Suprapubic skin (tissue), 4 donors: ENCODE measurements around the gene GOLGA5. TPM values are rescaled to one million over a fixed set of nuclear protein-coding genes. Genes with fewer than 3 reads are reported as not detected.
A peak's percentile ranks its signal among the peaks of the same experiment; 100 is the strongest.

ENCODE experiments used
- DNase-seq, 2 donors: peaks; one replicate each; pipeline ENCODE4 v3.0.0-alpha.2; 2019; ENCODE audit warnings: low spot score in 2 of 2
- H3K27ac ChIP-seq: fragments of 200-600 bp; sonication (generic); one replicate; pipeline ENCODE4 v1.5.1; 2019
- H3K27me3 ChIP-seq: fragments of 200-600 bp; sonication (generic); one replicate; pipeline ENCODE4 v1.5.1; 2019
- H3K36me3 ChIP-seq: fragments of 200-600 bp; sonication (generic); one replicate; pipeline ENCODE4 v1.5.1; 2019
- H3K4me1 ChIP-seq: fragments of 200-600 bp; sonication (generic); one replicate; pipeline ENCODE4 v1.5.1; 2019
- H3K4me3 ChIP-seq: fragments of 200-600 bp; sonication (generic); one replicate; pipeline ENCODE4 v1.5.1; 2019; ENCODE audit warnings: mild to moderate bottlenecking
- H3K9me3 ChIP-seq: fragments of 200-600 bp; sonication (generic); one replicate; pipeline ENCODE4 v1.5.1; 2019
- EP300 ChIP-seq: sonication (generic); formaldehyde crosslinking; IDR thresholded peaks from one replicate; pipeline ENCODE4 v1.6.1; 2017; ENCODE audit warnings: antibody characterized with exemption
- POLR2A ChIP-seq, 2 donors: fragments of 450-650 bp; IDR thresholded peaks; one replicate each; pipeline ENCODE4 v1.6.1; 2017; ENCODE audit warnings: antibody characterized with exemption in 2 of 2, mild to moderate bottlenecking in 2 of 2, moderate library complexity in 2 of 2
- POLR2AphosphoS5 ChIP-seq, 3 donors: sonication (generic); formaldehyde crosslinking; IDR thresholded peaks; one replicate each; pipeline ENCODE4 v1.6.1; 2017; ENCODE audit warnings: antibody characterized with exemption in 3 of 3
- WGBS: methylation state at CpG from one replicate; pipeline ENCODE4 v1.1.5; 2018; 5-methylcytosine and 5-hydroxymethylcytosine counted together
- total RNA-seq, 4 donors: library from RNA; depleted of rRNA; stranded (reverse); fragments of >200 nt; gene quantifications; one replicate each; pipeline ENCODE4 v1.1.0, GENCODE V29; 2016
- TF ChIP-seq, protein P1 (sequence below), 2 donors: fragments of 200-600 bp in 1 of 2; fragments of 450-650 bp in 1 of 2; sonication (generic) in 1 of 2; IDR thresholded peaks; one replicate each; pipeline ENCODE4 v1.5.1; 2016 to 2019; ENCODE audit warnings: antibody characterized with exemption in 2 of 2, mild to moderate bottlenecking in 1 of 2, moderate library complexity in 1 of 2

GOLGA5 gene
- total RNA-seq, 4 donors from 2014 or later, result 26.2 to 35.3 (median 30.8) TPM

DNA sequence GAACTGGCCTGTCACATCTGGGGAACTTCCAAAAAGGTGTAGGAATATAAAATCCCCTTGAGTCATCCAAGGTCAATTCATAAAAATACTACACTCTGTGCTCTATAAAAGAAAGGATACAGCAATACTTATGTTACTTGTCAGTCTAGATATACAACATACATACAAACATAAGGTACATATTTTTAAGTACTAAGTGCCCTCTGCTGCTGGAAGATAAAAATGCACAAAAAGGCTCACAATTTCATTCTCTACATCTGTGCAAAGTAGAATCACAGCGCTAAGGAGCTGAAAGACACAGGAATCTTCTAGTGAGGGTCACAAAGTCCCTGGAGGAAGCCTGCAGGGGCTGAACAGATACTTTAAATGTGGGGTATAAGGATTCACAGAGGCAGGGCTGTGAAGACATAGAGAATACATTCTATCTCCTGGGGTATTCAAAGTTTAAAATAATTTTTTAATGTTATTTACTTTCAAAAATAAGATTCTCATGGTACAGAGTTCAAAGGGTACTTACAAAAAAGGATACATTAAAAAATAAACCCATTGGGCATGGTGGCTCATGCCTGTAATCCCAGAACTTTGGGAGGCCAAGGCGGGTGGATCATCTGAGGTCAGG is 10.2 kb upstream of the GOLGA5 start:
- Histone ChIP-seq H3K9me3 (no peaks in the 10 kb centered on the region), H3K36me3 (no peaks in the 10 kb centered on the region), H3K4me1 (no peaks in the 10 kb centered on the region), H3K4me3 (no peak overlapping the region), H3K27ac (no peak overlapping the region), H3K27me3 (no peaks in the 10 kb centered on the region)
- WGBS, result 36% methylated on average over 2 of the region's 2 CpGs
- TF ChIP-seq, protein P1, sequence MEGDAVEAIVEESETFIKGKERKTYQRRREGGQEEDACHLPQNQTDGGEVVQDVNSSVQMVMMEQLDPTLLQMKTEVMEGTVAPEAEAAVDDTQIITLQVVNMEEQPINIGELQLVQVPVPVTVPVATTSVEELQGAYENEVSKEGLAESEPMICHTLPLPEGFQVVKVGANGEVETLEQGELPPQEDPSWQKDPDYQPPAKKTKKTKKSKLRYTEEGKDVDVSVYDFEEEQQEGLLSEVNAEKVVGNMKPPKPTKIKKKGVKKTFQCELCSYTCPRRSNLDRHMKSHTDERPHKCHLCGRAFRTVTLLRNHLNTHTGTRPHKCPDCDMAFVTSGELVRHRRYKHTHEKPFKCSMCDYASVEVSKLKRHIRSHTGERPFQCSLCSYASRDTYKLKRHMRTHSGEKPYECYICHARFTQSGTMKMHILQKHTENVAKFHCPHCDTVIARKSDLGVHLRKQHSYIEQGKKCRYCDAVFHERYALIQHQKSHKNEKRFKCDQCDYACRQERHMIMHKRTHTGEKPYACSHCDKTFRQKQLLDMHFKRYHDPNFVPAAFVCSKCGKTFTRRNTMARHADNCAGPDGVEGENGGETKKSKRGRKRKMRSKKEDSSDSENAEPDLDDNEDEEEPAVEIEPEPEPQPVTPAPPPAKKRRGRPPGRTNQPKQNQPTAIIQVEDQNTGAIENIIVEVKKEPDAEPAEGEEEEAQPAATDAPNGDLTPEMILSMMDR (IDR thresholded peaks at IDR 0.05), result peak; percentile 45 to 48
- no peak for TF ChIP-seq POLR2A (IDR thresholded peaks at IDR 0.05)
- no peak for DNase-seq

DNA sequence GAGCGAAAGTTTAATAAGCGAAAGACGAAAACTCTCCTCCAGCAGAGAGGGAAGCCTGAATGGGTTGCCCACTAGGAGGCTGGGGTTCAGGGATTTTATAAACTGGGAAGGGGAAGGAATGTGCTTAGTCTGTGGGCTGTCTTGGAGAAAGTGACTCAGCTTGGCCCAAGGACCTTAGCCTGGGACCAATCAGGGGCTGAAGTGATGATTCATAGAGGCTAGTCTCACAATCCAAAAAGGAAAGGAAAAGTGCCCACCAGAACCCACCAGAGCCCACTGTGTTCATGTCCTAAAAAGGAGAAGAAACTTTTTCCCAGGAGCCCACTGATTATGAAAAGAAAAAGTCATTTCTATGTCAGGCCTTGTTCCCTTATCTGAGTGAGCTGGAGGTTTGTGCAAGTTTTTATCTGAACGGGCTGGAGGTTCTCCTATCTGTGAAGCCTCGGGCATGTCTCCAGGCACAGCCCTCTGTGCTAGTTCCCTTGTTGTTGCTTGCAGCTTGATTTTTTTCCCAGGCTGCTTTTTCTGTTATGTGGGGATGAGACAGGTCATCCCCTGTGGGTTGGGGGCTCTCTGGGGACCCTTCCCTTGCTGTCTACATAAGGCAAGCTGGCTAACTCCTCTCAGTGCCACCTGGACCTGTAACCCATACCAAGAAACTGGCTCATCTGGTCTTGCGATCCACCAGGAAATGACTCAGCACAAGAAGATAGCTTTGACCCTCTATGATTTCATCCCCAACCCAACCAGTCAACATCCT is 8.3 kb upstream of the GOLGA5 start:
- DNase-seq, result no peak
- H3K4me1 ChIP-seq, result no peaks in the 10 kb centered on the region
- no peak overlapping the region for H3K27ac ChIP-seq
- no peak overlapping the region for H3K4me3 ChIP-seq
- H3K9me3 ChIP-seq, result peaks cover 8% of the 10 kb centered on the region
- TF ChIP-seq, protein P1 (IDR thresholded peaks at IDR 0.05), result no peak
- no peak for TF ChIP-seq EP300
- TF ChIP-seq POLR2AphosphoS5 (IDR thresholded peaks at IDR 0.05), result no peak
- TF ChIP-seq POLR2A (IDR thresholded peaks at IDR 0.05), result no peak
- H3K27me3 ChIP-seq, result no peaks in the 10 kb centered on the region
- H3K36me3 ChIP-seq, result no peaks in the 10 kb centered on the region
- 70% methylated on average over 6 of the region's 6 CpGs for WGBS

DNA sequence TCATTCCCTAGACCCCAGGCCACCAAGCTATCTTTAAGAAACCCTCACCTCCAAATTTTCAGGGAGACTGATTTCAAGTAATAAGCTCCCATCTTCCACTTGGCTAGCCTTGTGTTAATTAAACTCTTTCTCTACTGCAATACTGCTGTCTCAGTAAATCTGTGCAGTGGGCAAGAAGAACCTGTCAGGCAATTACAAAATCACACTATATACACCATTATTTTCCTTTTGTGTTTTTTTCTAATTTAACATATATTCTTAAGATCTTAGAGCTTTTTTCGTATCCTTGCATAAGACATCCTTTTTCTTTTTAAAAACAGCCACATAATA is 7.7 kb upstream of the GOLGA5 start:
- H3K27ac ChIP-seq, result no peak overlapping the region
- peaks cover 8% of the 10 kb centered on the region for H3K9me3 ChIP-seq
- no peak for TF ChIP-seq POLR2AphosphoS5 (IDR thresholded peaks at IDR 0.05)
- TF ChIP-seq, protein P1 (IDR thresholded peaks at IDR 0.05), result no peak
- no peak for TF ChIP-seq POLR2A (IDR thresholded peaks at IDR 0.05)
- no peak for TF ChIP-seq EP300
- H3K36me3 ChIP-seq, result no peaks in the 10 kb centered on the region
- no peak for DNase-seq
- H3K4me3 ChIP-seq, result no peak overlapping the region
- 87% methylated on average over 1 of the region's 1 CpG for WGBS
- no peaks in the 10 kb centered on the region for H3K27me3 ChIP-seq
- no peaks in the 10 kb centered on the region for H3K4me1 ChIP-seq

DNA sequence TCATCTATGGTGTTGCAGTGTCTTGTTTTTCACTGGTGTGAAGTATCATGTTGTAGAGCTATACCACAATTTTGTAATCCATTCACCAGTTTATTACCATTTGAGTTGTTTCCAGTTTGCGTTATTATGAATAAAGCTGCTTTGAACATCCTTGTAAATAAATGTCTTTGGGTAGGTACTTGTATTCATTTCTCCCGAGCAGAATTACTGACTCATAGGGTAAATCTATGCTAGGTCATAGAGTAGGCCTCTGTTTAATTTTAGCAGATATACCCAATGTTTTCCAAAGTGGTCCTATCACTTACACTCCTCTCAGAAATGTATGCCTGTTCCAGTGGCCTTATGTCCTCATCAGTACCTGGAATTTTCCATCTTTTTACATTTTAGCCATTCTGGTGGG is 6.6 kb upstream of the GOLGA5 start:
- no peak for TF ChIP-seq POLR2A (IDR thresholded peaks at IDR 0.05)
- no peak for TF ChIP-seq EP300
- no peak for TF ChIP-seq POLR2AphosphoS5 (IDR thresholded peaks at IDR 0.05)
- Histone ChIP-seq H3K36me3 (no peaks in the 10 kb centered on the region), H3K4me1 (no peaks in the 10 kb centered on the region), H3K4me3 (no peak overlapping the region), H3K27ac (no peak overlapping the region), H3K9me3 (peaks cover 8% of the 10 kb centered on the region), H3K27me3 (no peaks in the 10 kb centered on the region)
- DNase-seq, result no peak
- 95% methylated on average over 2 of the region's 2 CpGs for WGBS

DNA sequence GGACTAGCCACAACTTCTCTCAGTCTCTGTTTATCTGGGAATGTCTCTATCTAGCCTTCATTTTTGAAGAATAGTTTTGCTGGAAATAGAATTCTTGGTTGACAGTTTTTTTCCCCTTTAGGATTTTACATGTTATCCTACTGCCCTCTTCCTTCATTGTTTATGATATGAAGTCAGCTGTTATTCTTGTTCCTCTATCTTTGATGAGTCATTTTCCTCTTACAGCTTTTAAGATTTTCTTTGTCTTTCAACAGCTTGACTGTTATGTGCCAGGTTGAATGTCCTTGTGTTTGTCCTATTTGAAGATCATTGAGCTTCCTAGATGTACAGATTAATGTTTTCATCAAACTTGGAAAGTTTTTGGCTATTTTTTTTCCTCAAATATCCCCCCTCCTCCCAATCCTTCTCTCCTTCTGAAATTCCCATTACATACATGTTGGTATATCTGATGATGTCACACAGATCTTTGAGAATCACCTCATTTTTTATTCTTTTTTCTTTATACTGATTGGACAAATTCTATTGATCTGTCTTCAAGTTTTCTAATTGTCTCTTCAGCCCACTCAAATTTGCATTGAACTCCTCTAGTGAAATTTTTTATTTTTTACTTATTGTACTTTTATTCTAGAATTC is 4.5 kb upstream of the GOLGA5 start:
- Histone ChIP-seq H3K4me3 (no peak overlapping the region), H3K27ac (no peak overlapping the region), H3K27me3 (no peaks in the 10 kb centered on the region), H3K4me1 (peaks cover 9% of the 10 kb centered on the region), H3K36me3 (no peaks in the 10 kb centered on the region), H3K9me3 (peaks cover 8% of the 10 kb centered on the region)
- TF ChIP-seq, protein P1 (IDR thresholded peaks at IDR 0.05), result no peak
- TF ChIP-seq EP300, result no peak
- no peak for DNase-seq
